EH (cell line): ENCODE data around the gene KCNF1.

ENCODE experiments used
- DNase-seq: peaks from one replicate; pipeline ENCODE4 v3.0.0-alpha.2; 2015; ENCODE audit warnings: low read depth

KCNF1 gene

DNA sequence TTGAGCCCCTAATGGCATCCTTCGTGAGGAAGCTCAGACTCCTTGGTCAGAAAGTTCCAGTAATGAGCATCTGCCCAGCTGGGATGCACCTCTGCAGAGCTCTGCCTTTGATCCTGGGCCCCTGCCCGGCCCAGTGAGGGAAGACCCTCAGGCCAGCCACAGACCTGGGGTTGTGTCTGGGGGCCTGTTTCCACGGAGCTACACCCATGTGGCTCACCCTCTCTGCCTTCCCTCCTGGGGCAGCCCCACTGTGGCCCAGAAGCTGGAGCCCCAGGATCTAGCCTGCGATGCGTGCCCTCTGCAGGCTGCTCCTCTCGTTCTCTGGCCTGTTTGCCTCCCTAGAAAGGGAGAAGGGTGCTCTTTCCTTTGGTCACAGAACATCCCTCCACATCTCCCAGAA is 9.8 kb downstream of the KCNF1 start:
- DNase-seq = no peak

DNA sequence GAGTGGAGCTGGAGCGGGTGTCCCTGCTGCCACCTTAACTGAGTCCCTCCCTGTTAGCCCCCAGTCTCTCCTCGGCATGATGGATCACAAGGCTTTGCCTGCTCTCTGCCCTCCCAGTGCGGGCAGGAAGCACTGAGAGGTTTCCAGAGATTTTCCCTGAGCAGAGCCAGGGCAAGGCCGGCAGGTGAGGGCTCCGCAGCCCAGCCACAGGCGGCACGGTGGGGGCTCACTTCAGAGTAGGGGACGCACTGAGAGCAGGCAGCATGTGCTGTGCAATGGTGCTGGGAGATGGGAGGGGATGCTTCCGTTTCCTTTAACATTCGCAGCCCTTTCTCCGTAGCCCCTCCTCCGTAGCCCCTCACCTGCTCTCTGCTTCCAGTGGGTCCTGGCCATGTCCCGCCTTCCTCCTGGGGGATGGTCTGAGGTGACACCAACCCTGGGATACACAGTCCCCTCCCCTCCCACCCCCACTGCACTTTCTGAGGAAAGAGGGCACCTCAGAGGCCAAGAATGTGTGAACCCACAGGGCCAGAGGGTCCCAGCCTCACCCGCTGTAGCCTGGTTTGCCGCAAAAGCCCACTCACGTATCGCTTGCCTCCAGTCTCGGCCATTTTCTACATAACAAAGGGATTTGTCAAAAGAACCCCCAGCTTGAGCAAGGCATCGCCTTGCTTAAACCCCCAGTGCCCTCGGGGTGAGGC is 10.7 kb downstream of the KCNF1 start:
- DNase-seq = no peak

DNA sequence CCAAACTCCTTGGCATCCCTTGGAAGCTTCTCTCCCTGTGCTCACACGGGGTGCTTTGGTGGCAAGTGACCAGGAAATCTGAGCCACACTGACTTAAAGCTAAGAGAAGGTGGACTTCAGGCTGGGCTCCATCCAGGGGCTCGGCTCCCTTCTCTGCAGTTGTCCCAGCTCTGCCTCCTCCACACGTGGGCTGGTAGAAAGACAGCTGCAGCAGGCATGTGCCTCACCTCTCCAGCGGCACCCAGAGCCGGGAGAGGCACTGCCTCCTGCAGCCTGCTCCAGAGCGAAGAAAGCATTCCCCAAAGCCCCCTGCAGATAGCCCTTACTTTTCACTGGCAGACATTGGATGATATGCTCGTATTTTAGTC is 11.3 kb downstream of the KCNF1 start:
- no peak for DNase-seq

DNA sequence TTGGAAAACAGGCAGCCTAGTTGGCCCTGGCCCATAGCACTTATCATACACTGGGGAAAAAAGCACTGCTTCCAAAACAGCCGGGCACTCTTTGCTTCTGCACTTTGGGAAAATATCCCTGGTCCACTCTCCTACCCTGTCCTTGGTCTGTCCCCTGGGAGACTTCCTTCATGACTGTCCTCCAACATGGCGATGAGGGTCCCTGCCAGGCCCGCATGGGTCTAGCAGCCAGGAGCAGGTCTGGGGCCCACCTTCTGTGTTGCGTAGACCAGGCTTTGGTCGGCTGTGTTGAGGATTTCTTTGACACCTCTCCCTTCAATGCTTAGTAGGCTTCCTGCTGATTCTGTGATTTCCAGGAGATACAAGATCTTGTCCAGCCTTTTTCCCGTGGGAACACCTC is 12.2 kb downstream of the KCNF1 start:
- DNase-seq = no peak

DNA sequence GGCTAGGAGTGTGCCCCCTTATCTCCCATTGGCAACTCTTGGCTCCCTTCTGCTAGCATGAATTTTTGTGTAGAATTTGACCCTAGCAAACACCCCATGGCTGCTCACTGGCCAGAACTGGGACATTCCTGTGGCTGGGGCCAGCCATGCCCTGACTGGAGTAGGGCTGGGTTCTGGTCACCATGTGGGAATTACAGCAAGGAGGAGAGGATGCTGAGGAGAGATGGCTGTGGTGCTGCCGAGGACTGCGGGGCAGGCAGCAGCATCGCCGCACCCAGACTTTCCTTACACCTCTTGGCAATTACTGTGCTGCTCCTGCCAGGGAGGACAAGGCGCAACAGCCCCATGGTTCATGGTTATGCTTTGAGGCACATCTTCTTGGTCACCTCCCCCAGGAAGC is 12.7 kb downstream of the KCNF1 start:
- DNase-seq = peak; percentile 43

DNA sequence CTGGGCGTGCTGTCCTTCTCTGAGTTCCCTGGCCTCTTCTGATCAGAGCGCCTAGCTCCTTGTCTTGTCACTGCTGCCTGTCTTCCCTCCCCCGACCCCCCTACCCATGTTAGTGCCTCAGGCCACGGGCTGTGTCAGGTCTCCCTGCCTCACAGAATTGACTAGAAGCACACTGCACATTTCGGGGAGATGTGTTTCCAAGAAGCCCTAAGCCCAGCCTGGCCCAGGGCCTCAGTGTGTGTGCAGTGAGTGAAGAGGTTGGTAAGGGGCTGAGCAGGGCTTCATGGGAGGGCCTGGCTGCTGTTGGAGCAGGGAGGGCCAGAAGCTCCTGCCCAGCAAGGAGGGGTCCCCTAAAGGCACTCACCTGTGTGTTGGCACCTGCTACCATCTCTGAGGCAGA is 13.1 kb downstream of the KCNF1 start:
- no peak for DNase-seq

DNA sequence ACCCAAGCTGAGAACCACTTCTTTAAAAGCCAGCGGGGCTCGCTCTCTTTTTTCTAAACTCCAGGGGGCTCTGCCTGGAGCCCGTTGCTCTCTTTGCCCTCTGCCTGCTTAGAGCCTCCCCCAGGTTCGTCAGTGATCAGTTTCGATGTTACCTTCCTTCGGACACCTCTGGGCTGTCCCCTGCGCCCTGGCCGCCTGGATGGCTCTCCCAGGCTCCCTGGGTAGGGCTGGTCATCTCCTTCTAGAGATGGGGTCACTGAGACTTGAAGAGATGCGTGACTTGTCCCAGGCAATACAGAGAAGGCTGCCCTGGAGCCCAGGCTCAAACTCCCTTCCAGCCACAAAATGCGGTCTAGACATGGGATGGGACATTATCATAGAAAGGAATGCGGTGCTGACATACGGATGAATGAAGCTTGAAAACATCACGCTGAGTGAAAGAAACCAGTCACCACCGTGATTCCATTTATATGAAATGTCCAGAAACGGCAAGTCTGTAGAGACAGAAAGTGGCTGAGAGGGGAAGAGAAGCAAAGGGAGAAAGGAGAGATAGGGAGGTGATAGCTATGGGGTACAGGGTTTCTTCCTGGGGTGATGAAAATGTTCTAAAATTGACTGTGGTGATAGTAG is 14.6 kb downstream of the KCNF1 start:
- DNase-seq = no peak

DNA sequence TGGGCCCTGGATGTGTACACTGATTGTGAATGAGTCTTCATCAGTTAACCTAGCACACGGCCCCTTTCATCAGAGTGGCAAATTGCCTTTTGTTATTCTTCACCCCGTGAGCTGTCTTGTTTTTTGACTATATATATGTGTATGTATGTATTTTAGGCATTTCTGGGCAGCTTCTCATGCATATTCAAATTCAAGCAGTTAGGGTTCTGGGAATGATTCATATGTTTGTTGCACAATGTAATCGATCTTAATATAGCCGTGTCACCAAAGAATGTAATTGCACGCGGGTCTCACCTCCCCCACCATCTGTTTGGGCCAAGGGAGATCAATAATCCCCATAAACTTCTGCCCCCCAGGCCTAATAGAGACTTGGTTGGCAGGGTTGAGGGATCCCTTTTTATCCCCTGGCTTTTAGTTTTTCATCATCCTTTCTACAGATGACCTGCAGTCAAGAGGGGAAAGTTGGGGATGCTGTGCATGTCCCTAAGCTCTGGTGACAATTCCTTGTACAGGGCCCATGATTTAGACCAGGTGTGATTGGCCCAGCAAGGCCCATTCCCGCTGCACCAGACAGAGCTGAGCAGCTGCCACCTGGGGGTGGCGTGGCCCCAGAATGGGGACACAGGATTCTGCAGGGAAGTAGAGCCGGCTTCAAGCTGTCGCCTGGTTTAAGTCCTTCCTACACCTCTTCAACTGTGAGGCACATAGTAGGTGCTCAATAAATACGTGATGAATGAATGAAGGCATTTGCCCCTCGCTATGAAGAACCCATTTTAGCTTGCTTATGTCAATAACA is 19.2 kb downstream of the KCNF1 start:
- DNase-seq = peak; percentile 15

DNA sequence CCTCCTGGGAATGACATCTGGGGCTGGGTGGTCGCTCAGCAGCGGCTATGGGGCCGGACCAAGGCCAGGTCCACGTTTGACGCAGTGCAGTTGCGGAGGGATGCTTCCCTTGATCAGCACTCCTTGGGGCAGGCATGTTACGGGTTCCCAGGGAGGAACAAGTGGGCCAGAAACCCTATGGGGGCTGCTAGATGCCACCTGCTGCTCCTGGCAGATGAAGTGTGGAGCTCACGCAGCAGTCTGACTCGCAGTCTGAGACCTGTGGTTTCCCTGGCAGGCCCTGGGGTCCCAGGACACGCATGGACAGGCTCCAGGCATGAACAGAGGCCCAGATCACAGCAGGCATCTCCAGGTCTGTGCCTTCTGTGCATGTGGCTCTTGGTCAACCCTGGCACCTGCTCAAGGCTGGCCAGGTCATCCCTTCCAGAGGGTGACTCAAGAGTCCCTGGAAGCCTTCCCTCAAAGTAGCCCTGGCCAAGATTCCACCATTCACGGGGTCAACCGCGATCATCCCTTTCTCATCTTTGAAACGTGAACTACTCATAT is 20.0 kb downstream of the KCNF1 start:
- DNase-seq = peak; percentile 57

DNA sequence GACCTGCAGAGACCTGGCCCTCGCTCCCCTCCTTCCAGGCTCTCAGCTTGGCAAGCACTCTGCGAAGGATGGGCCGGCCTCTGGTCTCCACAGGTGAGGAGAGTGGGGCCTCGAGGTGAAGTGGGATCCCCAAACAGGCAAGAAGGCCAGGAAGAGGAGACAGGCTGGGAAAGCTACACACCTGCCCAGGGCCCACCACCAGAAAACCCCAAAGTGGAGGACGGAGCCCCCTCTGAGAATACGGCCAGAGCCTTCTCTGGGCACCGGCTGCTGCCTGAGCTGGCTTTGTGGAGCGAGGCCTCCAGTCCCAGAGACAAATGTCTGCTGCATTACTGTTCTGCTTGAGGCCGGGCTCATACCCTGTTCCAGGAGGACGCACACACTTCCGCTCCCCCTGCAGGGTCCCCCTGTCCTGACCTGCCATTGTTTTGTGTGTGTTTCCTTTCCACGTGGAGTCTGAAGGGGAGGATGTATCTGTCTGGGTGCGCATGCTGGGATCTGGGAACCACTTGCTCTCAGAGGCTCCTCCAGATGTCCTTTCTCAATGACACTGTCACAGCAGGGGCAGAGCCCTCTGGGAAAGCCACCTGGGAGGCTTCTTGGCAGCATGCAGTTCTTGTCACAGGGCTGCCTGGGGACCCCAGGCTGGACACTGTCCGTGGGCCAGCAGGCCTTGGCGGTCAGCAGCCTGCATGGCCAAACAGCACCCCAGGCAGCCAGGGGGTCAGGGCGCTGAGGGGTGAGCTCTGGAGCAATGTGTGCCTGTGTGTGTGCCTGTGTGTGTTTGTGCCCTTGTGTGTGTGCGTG is 20.8 kb downstream of the KCNF1 start:
- no peak for DNase-seq

DNA sequence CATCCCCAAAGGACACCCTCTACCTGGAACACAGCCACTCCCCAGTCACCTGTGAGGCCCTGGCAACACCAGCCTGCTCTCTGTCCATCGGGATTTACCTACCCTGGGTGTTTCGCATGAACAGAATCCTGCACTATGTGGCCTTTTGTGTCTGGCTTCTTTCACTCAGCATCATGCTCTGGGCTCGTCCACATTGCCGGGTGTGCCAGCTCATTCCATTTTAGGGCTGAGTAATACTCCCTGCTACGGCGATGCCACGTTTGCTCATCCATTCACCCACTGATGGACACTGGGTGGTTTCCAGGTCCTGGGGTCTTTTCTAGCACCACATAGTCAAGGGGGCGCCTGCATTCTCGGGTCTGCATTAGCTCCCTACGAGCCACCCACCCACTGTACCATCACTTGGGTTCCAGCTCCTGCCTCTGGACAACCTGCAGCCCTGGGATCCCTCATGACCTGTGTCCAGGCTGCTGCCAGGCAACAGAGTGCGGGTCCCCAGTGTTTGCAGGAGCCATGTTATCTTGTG is 22.0 kb downstream of the KCNF1 start:
- DNase-seq = peak; percentile 13

DNA sequence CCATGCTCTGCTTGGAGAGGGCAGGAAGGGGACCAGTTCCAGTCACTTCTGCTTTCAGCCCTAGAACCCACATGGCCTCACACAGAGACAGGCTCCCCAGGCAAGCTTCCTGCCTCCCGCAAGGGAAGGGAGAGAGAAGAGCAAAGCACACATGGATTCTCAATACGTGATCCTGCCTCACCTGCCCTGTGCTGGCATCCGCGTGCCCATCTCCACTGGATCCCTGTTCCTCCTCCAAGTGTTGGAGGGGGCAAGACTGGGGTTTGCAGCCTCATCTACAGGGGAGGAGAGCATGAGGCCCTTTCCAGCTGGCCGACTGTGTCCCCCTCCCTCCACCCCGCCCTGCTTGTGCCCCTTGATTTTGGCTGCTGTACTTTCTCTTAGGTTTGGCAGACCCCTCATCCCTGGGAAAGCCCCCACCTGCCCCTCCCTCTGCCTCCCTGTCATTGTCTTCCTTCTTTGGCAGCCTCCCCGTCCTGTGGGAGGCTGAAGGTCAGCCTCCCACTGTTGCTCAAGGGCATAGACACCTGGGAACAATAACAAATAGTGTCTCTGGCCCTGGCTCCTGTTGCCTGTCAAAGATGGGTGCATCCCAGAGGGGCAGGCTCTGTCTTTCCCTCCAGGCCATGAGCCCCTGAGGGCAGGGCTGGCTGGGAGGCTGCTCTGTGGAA is 22.7 kb downstream of the KCNF1 start:
- DNase-seq = no peak

DNA sequence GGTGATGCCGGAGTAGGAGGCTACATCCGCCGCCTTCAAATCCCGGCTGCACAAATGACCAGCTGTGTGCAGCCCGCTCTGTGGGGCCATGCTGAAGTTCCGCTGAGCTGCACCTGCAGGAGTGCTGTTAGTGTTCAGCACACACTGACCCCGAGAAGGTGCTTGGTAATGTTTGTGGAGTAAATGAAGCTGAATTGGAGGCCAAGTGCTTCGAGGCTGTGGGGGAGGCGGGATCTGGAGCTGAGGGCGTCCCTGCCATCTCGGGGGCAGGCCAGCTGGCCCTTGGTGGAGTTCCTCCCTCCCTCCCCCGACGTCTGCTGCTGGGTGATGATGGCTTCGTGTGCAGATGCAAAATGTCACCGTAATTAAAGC is 23.2 kb downstream of the KCNF1 start:
- no peak for DNase-seq

DNA sequence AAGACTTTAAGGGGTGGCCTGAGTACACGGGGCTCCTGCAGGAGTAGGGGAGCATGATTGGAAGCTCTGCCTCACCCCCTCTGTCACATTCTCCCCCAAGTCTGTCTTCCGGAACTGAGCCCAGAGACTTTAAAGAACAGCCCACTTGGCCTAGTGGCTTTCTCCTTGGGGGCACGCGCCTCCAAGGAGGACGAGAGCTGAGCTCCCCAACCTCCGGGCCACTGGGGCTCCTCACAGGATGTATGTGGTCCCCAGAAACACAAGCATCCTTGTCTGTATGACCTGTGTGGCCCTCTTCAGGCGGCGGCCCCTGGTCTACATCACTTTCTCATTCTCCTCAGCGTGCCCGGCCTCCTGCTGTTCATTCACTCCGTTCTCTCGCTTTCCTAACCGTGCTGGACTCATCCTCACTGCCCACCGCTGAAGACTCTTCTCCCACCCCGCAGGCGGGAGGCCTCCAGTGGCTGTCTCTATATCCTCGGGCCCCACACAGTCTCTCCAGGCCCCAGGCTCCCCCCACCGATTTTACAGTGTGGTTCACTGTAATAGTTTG is 23.7 kb downstream of the KCNF1 start:
- DNase-seq = no peak

DNA sequence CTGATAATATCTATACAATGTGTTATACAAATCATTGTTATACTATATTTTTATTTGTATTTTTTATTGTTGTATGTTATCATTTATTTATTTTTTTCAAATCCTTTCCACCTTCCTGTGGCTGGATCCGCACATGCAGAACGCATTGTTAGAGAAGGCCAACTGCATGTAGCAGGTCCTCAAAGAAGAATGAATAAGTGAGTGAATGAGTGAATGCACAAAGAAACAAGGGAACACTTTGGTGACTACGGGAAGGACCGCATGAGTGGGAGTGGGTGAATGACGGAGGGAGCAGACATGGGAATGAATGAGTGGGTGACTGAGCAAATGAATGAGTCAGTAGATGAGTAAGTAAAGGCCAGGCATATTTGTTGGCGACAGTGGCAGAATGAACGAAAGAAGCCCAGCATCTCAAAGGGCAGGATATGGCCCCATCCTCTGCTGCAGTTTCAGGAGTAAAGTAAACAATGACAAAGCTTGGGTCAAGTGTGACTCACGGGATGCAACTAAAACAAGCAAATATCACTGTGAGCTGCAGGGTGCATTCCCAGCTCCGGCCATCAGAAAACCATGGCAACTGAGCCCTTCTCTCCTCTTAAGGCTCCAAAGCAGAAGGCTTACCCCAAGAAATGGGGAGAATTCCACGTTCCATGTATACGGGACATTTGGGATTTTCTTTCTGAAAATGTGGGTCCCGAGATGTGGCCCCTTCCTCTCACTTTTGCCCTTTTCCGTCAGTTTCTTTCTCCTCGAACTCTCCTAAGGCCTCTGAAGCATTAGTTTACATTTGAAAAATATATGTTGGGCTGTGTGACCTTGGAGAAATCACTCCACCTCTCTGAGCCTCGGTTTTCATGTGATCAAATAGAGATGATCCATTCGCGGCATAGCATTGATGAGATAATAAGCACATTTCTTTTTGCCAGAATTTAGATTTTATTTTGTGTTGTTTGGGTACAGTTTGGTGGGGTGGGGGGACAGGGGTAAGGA is 24.5 kb downstream of the KCNF1 start:
- DNase-seq = peak; percentile 100

DNA sequence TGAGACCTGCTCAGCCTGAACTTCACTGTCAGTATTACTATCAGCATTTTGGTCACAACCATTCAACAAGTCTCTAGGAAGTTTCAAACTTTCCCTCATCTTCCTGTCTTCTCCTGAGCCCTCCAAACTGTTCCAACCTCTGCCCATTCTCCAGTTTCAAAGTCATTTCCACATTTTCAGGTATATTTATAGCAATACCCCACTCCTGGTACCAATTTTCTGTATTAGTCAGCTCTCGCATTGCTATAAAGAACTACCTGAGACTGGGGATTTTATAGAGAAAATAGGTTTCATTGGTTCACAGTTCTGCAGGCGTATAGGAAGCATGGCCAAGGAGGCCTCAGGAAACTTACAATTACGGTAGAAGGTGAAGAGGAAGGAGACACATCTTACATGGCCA is 27.3 kb downstream of the KCNF1 start:
- no peak for DNase-seq

DNA sequence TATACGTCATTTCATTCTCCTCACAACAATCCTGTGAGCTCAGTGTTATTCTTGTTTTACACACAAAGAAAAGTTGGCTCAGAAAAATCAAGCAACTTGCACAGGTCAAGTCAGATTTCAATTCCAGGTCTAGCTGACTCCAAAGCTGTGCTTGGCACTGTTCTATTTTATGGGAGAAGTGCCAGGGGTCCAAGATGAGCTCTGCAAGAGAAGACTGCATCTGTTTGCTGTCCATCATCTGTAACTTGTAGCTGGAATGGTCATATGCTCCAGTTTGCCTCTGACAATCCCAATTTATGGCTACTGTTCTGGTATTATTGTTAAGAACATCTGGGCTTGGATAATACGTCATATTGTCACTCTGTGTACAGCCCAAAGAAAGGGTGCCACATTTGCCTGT is 28.9 kb downstream of the KCNF1 start:
- DNase-seq = no peak

DNA sequence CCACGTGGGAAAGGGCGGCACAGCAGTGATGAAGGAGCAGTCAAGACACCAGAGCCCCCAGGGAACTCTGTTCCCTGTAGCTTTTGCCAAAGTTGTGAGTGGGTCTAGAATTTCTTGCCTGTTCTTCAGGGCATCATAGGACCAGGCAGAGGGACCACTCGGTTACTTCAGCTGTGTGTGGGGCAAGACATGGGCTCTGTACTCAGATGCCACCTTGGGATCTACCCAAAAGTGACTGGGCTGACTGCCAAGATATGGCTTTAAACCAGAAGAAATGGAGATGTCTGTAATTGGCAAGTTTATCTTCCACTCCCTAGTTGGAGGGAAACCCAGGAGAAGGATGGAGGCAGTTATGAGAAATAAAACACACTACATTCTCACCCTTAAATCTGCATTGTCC is 29.6 kb downstream of the KCNF1 start:
- DNase-seq = no peak

DNA sequence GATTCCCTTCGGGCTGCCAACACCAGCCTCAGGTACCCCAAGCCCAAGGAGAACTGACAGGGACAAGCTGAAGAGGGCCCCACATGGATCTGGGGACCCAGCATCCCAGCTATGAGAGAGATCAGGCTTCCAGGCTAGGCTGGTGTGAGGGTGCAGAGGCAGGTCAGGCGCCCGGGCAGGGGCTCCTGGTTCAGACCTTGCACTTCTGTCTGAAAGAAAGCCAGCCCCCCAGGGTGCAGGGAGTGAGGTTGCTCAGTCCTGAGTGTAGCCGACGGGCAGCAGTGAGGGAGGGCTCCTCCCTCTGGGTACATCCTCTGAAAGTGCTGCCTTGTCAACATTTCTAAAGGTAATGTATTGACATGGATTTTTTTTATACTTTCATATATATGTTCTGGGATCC is 33.1 kb downstream of the KCNF1 start:
- DNase-seq = no peak

DNA sequence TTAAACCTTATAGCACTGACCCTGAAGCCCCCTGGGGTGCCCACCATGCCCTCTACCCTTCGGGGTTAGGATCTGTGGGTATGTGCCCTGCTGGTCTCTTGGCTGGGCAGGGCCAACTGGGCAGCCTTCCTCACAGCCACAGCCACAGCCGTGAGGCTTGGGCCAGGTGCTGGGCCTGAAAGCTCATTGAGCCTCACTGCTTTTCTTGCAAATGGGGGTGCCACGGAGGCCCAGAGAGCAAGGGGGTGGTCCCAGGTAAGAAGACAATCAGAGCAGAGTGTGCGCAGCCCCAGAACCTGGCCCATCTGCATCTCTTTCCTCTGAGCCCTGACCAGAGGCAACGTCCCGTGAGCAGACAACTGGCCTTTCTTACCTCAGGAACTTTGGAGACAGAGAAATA is 34.7 kb downstream of the KCNF1 start:
- no peak for DNase-seq
